Keratinocyte (primary cell): Measurements from ENCODE around the gene RAB11FIP3.

Experiments used
- EZH2 ChIP-seq: IDR thresholded peaks from one replicate; pipeline ENCODE4 v1.6.1; 2012; ENCODE audit warnings: inconsistent platforms, mild to moderate bottlenecking, low read length, moderate library complexity
- TF ChIP-seq, protein P1 (sequence below), 3 experiments: IDR thresholded peaks in 1 of 3; conservative IDR thresholded peaks in 1 of 3; optimal IDR thresholded peaks in 1 of 3; 2 replicates in 2 of 3; 3 replicates in 1 of 3; pipeline versions ENCODE3 to v1.5.1; 2011; ENCODE audit warnings: low read length in 3 of 3, mild to moderate bottlenecking in 3 of 3, moderate library complexity in 2 of 3, control low read depth in 1 of 3, inconsistent platforms in 1 of 3; ENCODE audit not compliant: insufficient read depth in 2 of 3; ENCODE audit errors: extremely low read depth in 1 of 3

DNA sequence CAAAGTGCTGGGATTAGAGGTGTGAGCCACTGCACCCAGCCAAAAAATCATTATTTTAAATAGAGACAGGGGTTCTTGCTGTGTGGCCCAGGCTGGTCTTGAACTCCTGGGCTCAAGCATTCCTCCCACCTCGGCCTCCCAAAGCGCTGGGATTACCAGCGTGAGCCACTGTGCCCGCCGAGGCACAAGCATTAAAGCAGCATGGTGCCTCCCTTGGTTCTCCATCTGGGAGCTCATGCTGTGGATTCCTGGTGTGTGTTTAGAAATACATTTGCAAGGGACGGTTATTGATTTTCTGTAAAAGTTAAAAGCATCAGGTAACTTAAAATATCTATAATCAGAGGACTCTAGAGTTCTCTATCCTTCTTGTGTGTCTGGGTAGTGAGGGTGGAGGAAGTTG lies 87.4 kb downstream of the RAB11FIP3 start:
- no peak for TF ChIP-seq EZH2
- TF ChIP-seq, protein P1, sequence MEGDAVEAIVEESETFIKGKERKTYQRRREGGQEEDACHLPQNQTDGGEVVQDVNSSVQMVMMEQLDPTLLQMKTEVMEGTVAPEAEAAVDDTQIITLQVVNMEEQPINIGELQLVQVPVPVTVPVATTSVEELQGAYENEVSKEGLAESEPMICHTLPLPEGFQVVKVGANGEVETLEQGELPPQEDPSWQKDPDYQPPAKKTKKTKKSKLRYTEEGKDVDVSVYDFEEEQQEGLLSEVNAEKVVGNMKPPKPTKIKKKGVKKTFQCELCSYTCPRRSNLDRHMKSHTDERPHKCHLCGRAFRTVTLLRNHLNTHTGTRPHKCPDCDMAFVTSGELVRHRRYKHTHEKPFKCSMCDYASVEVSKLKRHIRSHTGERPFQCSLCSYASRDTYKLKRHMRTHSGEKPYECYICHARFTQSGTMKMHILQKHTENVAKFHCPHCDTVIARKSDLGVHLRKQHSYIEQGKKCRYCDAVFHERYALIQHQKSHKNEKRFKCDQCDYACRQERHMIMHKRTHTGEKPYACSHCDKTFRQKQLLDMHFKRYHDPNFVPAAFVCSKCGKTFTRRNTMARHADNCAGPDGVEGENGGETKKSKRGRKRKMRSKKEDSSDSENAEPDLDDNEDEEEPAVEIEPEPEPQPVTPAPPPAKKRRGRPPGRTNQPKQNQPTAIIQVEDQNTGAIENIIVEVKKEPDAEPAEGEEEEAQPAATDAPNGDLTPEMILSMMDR (optimal IDR thresholded peaks at IDR 0.05 in 1 of 3, IDR thresholded peaks at IDR 0.05 in 1 of 3, conservative IDR thresholded peaks at IDR 0.05 in 1 of 3; ENCODE audit: extremely low read depth in 1 of 3, insufficient read depth in 2 of 3, low read length in 3 of 3) = no peak
